GM04503 (cell line): ENCODE results near the gene PRTFDC1.
"Not testable (repeated sequence)": the region's sequence is repeated elsewhere in the genome, so short reads cannot be mapped to it uniquely, and the experiment has no call there.

Experiments used
- DNase-seq: peaks from one replicate; pipeline ENCODE4 v3.0.0-alpha.2; 2012; ENCODE audit warnings: low read depth

The PRTFDC1 gene

DNA sequence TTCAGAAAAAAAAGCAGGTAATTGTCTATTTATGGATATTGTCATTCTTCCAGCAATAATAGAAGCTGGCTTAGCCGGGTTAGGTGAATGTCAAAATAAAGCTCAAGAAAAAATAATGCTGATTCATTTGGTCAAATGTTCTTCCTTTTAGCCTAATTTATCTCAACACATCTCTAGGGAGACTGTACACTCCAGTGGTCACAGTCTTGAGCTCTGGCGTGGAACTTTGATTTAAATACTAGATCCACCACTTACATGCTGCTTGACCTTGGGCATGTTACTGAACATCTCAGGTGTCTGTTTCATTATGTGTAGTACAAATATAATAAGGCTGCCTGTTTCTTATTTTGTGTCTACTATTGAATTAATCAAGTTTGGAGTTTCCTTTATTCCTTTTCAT is 22.0 kb downstream of the PRTFDC1 start:
- DNase-seq = no peak

DNA sequence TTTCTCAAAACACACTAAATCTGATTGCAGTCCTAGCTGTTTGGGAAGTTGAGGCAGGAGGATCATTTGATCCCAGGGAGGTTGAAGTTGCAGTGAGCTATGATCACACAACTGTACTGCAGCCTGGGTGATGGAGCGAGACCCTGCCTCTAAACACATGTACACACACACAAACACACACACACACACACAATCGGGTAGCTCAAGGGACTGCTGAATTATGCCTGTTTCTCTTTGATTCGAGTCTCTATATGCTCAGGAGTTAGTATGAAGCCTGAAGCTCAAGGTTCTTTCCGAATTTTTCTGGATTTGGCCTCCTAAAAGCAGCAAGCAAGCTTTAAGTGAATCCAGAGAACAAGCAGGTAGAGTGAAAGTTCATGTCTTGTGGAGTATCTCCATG is 22.5 kb downstream of the PRTFDC1 start:
- no peak for DNase-seq

DNA sequence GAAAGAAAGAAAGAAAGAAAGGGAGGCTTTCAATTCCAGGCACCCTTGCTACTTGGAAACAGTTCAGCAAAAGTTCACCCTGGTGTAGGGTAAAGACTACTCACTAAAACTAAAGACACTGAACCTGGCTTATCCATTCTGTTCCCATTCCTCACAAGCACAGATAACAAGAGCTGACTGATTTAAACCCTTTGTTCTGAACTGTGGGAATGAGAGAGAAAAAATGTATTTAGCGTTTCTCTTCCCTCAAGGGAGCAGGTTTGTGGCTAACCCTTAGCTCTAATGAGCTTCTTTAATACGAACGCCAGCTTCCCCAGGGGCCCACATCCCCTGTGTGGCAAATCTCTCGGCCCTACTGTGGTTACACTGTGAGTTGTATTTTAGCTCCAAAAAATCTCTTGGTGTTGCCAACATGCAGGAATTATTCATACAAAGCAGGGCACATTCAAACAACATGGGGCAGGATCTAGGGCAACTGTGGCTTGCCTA is 23.3 kb downstream of the PRTFDC1 start:
- peak; percentile 63 for DNase-seq

DNA sequence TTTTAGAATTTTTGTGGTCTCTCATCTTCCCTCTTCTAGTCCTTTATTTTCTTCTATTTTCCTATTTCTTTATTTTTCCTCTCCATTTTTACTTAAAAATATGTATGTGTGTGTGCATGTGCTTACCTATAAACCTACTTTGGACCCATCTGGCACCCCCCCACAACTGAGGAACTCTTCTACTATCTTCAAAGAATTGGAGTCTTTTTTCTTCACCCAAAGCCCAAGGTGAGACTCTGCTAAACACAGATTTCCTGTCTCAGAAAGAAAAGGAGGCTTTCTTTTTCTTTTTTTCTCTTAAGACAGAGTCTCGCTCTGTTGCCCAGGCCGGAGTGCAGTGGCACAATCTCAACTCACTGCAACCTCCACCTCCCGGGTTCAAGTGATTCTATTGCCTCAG is 24.2 kb downstream of the PRTFDC1 start:
- no peak for DNase-seq

DNA sequence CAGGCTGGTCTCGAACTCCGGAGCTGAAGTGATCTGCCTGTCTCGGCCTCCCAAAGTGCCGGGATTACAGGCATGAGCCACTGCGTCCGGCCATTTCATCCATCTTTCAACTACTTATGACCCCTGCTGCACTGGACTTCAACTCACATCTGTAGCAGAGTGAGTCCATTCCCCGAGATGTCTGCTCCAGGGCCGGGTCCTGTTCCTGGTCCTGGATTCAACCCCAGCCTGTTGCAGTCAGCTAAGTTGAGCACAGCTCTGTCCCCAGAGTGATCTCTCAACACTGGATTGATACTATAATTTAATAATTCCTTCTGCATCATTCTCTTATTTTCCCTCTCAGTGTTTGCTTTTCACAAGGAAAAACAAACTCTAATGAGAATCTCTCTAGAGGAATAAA is 25.8 kb downstream of the PRTFDC1 start:
- DNase-seq = no peak

DNA sequence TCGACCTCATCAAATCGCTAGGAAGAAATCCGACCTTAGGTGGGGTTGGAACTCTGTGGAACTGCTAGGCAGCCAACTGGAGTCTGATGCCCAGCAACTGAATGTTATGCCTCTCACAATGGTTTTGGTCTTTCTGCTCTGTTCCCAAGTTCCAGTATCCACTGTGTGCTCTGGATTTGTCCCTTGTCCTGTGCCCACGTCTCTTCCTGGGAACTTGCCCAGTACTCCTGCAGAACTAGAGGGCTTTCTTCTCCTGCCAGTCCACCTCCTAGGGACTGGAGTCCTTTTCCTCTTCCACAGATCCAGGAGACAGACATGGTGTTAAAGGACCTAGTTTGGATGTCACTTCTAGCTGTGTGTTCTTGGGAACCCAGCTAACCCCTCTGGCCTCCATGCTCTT is 26.6 kb downstream of the PRTFDC1 start:
- DNase-seq = no peak

DNA sequence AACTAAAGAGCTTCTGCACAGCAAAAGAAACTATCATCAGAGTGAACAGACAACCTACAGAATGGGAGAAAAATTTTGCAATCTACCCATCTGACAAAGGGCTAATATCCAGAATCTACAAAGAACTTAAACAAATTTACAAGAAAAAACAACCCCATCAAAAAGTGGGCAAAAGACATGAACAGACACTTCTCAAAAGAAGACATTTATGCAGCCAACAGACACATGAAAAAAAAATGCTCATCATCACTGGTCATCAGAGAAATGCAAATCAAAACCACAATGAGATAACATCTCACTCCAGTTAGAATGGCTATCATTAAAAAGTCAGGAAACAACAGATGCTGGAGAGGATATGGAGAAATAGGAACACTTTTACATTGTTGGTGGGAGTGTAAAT is 27.9 kb downstream of the PRTFDC1 start:
- DNase-seq = not testable (repeated sequence)

DNA sequence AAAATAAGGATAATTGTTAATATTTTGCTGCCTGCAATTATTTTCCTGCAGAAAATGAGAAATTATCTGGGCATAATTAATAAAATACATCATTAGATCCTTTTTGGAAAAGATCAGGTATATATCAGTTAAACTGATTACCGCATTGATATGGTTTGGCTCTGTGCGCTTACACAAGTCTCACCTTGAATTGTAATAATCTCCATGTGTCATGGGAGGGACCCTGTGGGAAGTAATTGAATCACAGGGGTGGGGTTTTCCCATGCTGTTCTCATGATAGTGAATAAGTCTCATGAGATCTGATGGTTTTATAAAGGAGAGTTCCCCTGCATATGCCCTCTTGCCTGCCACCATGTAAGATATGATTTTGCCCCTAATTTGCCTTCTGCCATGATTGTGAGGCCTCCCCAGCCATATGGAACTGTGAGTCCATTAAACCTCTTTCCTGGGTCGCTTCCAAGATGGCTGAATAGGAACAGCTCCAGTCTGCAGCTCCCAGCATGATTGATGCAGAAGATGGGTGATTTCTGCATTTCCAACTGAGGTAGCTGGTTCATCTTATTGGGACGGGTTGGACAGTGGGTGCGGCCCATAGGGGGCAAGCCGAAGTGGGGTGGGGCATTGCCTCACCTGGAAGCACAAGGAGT is 30.1 kb downstream of the PRTFDC1 start:
- not testable (repeated sequence) for DNase-seq

DNA sequence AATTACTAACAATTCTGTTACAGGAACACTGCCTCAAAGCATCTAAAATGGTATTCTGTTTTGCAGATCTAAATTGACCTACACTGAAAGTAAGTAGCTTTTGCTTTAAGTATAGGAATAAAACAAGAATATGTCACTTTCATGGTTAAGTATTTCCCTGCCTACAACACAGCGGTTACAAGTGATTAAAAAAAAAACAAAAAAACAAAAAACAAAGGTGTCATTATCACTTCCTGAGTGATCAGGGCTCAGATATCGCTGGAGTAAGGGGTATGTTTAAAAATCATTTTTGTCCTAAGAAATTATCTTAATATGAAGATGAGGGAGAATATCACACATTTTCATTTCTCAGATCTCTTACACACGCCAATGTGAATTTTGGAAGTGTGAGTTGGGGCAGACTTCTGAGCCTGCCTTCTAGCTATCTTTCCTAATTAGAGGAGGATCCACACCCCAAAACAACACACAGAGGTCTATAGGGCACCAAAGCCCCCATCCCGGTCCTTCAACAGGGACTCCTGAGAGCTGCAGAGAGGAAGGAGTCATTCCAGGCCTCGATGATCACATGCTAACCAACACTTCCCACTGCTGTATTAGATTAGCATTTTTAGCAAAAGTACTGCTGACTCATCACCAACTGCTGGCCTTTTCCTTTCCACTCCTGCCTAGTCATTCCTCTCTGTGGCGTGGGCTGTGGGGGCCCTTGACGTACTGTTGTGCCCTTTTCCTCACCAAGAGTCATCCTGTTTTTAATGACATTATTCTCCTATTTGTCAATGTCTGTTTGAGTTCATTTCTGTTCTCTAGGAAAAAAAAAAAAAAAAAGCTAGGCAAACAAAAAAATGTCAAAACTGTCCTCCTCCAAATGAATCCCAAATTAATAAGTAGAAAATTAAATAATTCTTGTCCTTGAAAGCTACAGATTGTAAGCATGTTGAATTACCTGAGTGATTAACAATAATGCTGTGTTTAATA is 31.2 kb downstream of the PRTFDC1 start:
- DNase-seq = peak; percentile 85

DNA sequence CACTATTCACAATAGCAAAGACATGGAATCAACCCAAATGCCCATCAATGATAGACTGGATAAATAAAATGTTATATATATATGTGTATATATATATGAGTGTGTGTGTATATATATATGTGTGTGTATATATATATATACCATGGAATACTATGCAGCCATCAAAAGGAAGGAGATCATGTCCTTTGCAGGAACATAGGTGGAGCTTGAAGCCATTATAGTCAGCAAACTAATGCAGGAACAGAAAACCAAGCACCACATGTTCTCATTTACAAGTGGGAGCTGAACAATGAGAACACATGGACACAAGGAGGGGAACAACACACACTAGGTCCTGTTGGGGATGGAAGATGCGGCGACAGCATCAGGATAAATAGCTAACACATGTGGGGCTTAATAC is 32.2 kb downstream of the PRTFDC1 start:
- not testable (repeated sequence) for DNase-seq

DNA sequence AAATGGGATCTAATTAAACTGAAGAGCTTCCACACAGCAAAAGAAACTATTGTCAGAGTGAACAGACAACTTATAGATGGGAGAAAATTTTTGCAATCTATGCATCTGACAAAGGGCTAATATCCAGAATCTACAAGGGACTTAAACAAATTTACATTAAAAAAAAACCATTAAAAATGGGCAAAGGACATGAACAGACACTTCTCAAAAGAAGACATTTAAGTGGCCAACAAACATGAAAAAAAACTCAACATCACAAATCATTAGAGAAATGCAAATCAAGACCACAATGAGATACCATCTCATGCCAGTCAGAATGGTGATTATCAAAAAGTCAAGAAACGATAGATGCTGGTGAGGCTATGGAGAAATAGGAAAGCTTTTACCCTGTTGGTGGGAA is 32.8 kb downstream of the PRTFDC1 start:
- DNase-seq = not testable (repeated sequence)

DNA sequence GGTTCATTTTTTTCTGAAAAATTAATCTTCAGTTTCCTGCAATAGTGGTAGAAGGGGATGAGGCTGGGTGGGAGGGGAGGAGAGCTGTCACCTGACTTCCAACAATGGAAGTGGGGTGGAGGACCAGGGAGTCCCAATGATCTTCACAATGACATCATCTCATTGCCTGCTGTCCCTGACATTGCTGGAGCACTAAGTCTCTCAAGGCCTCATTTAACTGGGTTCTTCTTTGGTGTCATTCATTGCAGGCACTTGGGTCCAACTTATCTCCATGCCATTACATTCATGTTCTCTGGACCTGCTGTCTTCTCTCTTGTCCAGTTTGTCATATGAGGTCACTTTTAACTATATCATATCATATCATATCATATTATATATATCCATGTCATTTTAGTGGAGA is 34.4 kb downstream of the PRTFDC1 start:
- DNase-seq = no peak

DNA sequence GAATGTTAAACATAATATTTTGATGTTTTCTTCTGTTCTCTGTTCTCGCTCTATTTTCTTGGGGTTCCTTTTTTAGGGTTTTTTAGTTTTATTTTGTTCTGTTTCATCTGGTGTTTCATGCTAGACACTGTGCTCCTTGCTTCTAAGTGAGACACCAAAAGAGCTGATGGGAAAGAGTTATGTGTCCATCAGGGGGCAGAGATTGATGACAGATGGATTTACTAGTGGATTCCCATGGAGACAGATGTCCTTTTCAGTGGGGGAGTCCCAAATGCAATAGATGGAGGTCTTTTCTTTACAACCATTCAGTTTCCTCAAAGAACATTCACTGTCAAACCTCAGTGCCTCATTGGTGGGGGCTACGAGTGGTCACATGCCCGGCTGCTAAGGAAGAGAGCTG is 34.9 kb downstream of the PRTFDC1 start:
- DNase-seq = no peak

DNA sequence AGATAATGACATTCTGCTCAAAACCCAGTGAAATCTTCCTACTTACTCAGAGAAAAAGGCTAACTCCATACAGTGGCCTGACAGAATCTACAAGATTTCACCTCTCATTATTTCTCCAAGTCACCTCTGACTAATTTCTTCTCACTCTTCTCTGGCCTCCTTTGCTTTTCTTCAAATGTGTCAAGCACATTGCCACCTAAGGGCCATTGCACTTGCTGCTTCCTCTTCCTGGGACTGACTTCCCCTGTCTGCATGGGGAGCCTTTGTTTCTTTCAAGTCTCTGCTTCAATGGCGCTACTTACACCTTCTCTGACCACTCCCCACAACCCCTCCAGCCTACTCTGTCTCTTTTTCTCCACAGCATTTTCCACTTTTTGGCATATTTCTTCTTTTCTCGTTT is 36.0 kb downstream of the PRTFDC1 start:
- DNase-seq = no peak

DNA sequence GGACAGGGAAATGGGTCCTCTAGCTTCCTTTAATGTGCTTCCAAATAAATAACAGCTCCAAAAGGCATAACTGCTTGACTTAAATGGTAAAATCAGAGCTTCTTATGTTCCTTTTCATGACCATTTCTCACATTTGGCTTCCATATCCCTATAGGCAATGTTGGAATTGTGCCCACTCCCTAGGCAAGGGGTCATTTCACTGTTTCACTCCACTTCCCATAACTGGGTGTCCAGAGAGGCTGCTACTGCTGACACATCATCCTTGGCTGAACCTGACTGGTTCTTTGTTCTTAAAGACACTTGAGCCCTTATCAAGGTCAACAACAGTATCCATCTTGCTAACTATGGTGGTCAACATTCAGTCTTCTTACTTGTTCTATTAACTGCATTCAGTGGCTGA is 37.1 kb downstream of the PRTFDC1 start:
- DNase-seq = no peak

DNA sequence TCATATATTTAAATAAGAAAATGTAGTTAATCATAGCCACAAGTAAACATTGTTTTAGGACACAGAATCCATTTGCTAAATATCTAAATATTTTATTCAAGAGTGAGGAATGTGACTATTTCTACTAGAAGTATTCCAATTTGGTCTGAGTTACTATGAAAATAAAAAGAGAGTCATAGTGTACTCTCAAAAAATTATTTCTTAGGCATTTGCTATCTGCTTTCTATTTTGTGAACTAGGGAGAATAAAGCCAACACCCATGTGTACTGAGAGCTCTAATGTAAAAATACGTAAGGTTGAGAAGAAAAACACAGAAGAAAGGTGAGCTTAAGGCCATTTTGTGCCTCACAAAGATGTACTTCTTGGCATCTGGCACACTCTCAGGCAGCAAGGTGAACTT is 38.3 kb downstream of the PRTFDC1 start:
- no peak for DNase-seq

DNA sequence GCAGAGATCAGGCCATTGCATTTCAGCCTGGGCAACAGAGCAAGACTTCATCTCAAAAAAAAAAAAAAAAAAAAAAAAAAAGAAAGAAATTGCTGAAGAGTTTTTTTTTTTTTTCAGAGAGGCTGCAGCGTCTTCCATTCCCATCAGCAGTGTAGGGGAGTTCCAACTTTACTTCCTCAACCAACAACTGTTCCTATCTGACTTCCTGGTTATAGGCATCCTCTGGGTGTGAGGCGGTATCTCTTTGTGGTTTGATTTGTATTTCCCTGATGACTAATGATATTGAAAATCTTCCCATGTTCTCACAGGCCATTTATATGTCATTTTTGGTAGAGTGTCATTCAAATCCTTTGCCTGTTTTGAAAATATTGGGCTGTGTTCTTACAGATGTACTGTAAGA is 40.2 kb downstream of the PRTFDC1 start:
- DNase-seq = no peak

DNA sequence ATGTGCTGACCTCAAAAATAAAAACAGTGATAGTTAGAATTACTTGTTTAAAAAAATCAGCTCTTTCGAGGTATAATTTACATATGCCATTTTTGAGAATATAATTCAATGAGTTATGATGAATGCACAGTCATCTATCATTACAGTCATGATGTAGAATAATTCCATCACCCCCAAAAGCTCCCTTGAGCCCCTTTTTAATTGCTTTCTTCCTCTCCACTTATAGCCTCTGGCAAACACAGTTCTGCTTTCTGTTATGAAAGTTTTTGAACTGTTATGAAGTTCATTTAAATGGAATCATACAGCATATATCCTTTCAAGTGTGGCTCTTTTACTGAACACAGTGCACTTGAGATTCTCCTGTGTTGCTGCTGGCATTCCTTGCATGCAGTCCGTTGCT is 41.4 kb downstream of the PRTFDC1 start:
- no peak for DNase-seq

DNA sequence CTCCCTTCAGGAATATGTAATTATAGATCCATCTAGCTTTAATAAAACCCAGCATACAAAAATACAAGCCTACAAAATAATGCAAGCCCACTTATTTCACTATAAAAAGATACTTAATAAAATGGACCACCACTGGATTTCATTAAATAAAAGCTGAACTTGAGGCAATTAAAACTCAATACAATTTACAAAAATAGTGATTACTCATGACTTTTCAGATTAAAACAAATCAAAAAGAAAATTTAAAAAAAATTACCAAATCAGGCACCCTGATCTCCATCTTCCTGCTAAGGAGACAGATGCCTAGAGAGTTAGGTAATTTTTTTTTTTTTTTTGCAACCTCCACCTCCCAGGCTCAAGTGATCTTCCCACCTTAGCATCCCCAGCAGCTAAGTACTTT is 41.8 kb downstream of the PRTFDC1 start:
- DNase-seq = no peak

DNA sequence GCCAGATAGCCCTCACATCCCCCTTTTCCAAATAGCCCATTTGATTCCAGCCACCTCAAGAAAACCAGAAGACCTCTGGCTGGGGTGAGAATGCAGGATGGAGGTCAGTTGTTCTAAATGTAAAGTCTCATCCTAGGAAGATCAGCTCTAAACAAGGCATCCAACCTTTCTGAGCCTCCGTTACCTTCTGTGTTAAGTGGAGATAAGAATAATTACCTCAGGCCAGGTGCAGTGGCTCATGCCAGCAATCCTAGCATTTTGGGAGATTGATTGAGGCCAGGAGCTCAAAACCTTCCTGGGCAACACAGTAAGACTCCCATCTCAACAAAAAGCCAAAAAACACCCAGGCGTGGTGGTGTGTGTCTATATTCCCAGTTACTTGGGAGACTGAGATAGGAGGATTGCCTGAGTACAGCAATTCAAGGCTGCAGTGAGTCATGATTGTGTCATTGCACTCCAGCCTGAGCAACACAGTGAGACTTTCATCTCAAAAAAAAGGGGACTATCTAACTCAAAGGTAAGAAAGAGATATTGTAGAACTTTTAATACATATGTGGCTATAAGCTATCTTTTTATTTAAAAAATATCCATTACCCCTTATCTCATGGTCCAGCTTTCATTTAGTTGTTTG is 43.5 kb downstream of the PRTFDC1 start:
- no peak for DNase-seq

DNA sequence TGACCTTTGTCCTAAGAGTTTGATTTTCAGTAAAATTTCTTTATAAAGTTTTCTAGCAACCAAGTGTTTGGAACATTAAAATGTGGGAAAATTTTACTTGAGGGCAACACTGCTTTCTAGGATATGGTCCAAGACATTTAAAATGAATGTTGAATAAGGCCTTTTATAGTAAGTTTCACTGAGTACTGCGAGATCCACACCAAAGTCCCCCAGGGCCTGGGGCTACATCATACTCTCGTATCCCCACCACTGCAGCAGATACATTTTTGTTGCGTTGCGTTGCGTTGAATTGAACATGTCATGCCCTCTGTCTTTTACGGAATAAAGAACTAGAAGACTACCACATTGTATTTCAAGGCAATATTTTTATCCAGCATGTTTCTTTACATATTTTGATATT is 44.5 kb downstream of the PRTFDC1 start:
- DNase-seq = no peak

DNA sequence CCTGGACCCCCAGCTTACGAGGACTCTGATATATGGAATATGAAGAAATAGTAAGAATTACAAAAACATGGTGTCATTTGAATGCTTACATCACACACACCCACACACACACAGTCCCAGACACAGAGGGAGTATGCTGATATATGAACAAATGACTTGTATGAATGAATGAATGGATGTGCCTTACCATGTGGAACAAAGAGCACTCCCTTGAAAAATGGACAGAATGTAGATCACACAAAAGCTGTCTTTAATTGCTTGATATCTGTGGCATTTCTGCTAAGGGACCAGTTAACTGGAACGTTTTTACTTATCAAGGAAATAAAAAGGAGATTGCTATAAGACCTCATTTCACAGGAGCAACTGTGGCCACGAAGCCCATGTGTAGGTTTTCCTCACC is 46.0 kb downstream of the PRTFDC1 start:
- DNase-seq = no peak

DNA sequence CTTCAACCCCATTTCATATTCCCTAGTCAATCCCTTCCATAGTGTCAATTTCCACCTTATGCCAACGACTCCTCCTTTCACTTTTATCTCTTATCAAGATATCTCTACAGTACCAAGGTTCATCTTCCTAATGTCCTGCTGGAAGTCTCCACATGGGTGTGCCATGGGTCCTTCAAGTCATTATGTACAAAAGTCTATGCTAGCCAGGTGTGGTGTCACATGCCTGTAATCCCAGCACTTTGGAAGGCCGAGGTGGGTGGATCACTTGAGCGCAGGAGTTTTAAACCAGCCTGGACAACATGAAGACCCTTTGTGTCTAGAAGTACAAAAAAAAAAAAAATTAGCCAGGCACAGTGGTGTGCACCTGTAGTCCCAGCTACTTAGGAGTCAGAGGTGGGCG is 47.6 kb downstream of the PRTFDC1 start:
- DNase-seq = no peak
